Hepatocyte (in vitro differentiated cells): ENCODE data around the gene NTNG1. TPM values are rescaled to one million over a fixed set of nuclear protein-coding genes. Genes with fewer than 3 reads are reported as not detected.

ENCODE experiments used
- DNase-seq: peaks from one replicate; pipeline ENCODE4 v3.0.0-alpha.2; 2016; ENCODE audit warnings: low spot score
- H2AFZ ChIP-seq: fragments of 200-600 bp; sonication (generic); 2 replicates; pipeline ENCODE4 v1.6.0; 2016; ENCODE audit warnings: antibody characterized with exemption, mild to moderate bottlenecking
- H3K27ac ChIP-seq: fragments of 200-600 bp; sonication (generic); 2 replicates; pipeline ENCODE4 v1.5.1; 2016; ENCODE audit warnings: mild to moderate bottlenecking
- H3K27me3 ChIP-seq: fragments of 200-600 bp; sonication (generic); 2 replicates; pipeline ENCODE4 v1.6.1; 2016
- H3K36me3 ChIP-seq: fragments of 200-600 bp; sonication (generic); replicated peaks from 2 replicates; pipeline ENCODE4 v1.5.1; 2016; ENCODE audit warnings: low read depth; ENCODE audit not compliant: insufficient read depth
- H3K4me1 ChIP-seq: fragments of 200-600 bp; sonication (generic); 2 replicates; pipeline ENCODE4 v1.5.1; 2016; ENCODE audit warnings: mild to moderate bottlenecking, moderate library complexity; ENCODE audit not compliant: insufficient read depth
- H3K4me2 ChIP-seq: fragments of 200-600 bp; sonication (generic); 2 replicates; pipeline ENCODE4 v1.6.0; 2016
- H3K4me3 ChIP-seq: fragments of 200-600 bp; sonication (generic); 2 replicates; pipeline ENCODE4 v1.5.1; 2016; ENCODE audit warnings: mild to moderate bottlenecking
- H3K79me2 ChIP-seq: fragments of 200-600 bp; sonication (generic); 2 replicates; pipeline ENCODE4 v1.6.0; 2017; ENCODE audit warnings: mild to moderate bottlenecking
- H3K9me2 ChIP-seq: fragments of 200-600 bp; sonication (generic); replicated peaks from 2 replicates; pipeline ENCODE4 v1.6.0; 2017; ENCODE audit warnings: mild to moderate bottlenecking; ENCODE audit not compliant: insufficient read depth
- H3K9me3 ChIP-seq: fragments of 200-600 bp; sonication (generic); 2 replicates; pipeline ENCODE4 v1.5.1; 2016; ENCODE audit warnings: low read depth, mild to moderate bottlenecking
- H4K20me1 ChIP-seq: fragments of 200-600 bp; sonication (generic); 2 replicates; pipeline ENCODE4 v1.6.0; 2016; ENCODE audit warnings: mild to moderate bottlenecking; ENCODE audit not compliant: insufficient read depth, poor library complexity, severe bottlenecking
- EZH2 ChIP-seq: fragments of 200-600 bp; sonication (generic); IDR thresholded peaks from 2 replicates; pipeline ENCODE4 v1.6.1; 2016; ENCODE audit warnings: antibody characterized with exemption, mild to moderate bottlenecking, borderline replicate concordance
- EZH2phosphoT487 ChIP-seq: fragments of 200-600 bp; sonication (generic); IDR thresholded peaks from one replicate; pipeline ENCODE4 v1.6.1; 2018; ENCODE audit warnings: antibody characterized with exemption, mild to moderate bottlenecking, low read depth, moderate library complexity; ENCODE audit not compliant: unreplicated experiment, severe bottlenecking
- WGBS: methylation state at CpG from one replicate; pipeline ENCODE4 v1.1.6; 2016; ENCODE audit warnings: low lambda C conversion rate; ENCODE audit errors: missing lambda C conversion rate; 5-methylcytosine and 5-hydroxymethylcytosine counted together
- polyA plus RNA-seq: library from polyadenylated mRNA; unstranded; fragments of >200 nt; fragmentation: Nextera tagmentation; extraction: Ambion mirVana; gene quantifications from 2 replicates; pipeline ENCODE4 v1.2.1, GENCODE V29; 2016
- total RNA-seq: library from RNA; depleted of rRNA; stranded (reverse); fragments of >200 nt; gene quantifications from 2 replicates; pipeline ENCODE4 v1.2.3, GENCODE V29; 2014
- TF ChIP-seq, protein P1 (sequence below): fragments of 200-600 bp; sonication (generic); IDR thresholded peaks from 2 replicates; pipeline ENCODE4 v1.5.1; 2016; ENCODE audit warnings: antibody characterized with exemption, mild to moderate bottlenecking; ENCODE audit not compliant: poor library complexity

The NTNG1 gene
- total and polyA plus RNA-seq, 2 experiments from 2014 or later = 1.4 to 3.9 TPM

DNA sequence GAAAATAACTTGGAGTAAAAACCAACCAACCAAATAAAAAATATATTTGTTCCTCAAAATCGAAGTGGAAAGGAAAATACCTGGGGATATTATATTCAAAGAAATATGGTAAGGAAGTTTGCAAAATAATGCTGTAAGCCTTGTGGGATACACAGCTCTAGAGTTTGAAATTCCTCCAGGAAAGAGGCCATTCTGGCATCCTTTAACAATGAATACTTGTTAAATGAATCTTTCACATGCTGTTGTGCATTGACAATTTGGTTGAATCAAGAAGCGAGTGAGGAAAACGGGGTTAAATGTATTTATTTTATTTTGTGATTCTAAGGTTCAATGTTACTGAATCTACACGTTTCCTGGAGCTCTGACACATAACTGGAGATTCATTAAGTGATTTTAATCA is 30.5 kb upstream of the NTNG1 start:
- H3K27ac ChIP-seq = no peak overlapping the region
- no peaks in the 10 kb centered on the region for H3K79me2 ChIP-seq
- no peak for DNase-seq
- H3K4me1 ChIP-seq = no peaks in the 10 kb centered on the region
- no peaks in the 10 kb centered on the region for H3K9me2 ChIP-seq
- no peaks in the 10 kb centered on the region for H3K27me3 ChIP-seq
- 76% methylated on average over 4 of the region's 4 CpGs for WGBS
- no peaks in the 10 kb centered on the region for H3K9me3 ChIP-seq
- no peak overlapping the region for H2AFZ ChIP-seq
- H3K4me3 ChIP-seq = no peak overlapping the region
- no peak for TF ChIP-seq EZH2
- TF ChIP-seq EZH2phosphoT487 = no peak
- TF ChIP-seq, protein P1, sequence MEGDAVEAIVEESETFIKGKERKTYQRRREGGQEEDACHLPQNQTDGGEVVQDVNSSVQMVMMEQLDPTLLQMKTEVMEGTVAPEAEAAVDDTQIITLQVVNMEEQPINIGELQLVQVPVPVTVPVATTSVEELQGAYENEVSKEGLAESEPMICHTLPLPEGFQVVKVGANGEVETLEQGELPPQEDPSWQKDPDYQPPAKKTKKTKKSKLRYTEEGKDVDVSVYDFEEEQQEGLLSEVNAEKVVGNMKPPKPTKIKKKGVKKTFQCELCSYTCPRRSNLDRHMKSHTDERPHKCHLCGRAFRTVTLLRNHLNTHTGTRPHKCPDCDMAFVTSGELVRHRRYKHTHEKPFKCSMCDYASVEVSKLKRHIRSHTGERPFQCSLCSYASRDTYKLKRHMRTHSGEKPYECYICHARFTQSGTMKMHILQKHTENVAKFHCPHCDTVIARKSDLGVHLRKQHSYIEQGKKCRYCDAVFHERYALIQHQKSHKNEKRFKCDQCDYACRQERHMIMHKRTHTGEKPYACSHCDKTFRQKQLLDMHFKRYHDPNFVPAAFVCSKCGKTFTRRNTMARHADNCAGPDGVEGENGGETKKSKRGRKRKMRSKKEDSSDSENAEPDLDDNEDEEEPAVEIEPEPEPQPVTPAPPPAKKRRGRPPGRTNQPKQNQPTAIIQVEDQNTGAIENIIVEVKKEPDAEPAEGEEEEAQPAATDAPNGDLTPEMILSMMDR = no peak
- H4K20me1 ChIP-seq = no peaks in the 10 kb centered on the region
- no peaks in the 10 kb centered on the region for H3K36me3 ChIP-seq
- H3K4me2 ChIP-seq = no peak overlapping the region

DNA sequence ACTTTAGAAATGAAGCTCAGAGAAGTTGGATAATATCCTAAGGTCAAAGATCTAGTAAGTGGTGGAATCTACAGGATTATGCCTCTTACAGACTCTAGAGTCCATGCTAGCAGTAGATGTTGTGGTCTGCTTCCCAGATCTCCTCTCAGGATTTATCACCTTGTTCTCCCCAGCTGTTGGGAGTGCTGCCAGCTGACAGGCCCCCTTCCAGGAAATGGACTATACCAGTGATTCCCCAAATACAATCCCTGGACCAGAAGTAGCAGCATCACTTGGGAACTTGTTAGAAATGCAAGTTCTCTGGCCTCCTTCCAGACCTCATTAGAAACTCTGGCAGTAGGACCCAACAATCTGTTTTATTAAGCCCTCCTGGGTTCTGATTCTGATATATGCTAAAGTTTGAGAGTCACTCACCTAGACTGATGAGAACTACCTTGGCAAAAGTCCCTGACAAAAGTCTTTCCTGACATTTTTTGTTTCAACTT is 24.5 kb upstream of the NTNG1 start:
- Histone ChIP-seq H3K79me2 (no peaks in the 10 kb centered on the region), H3K4me3 (no peak overlapping the region), H4K20me1 (no peaks in the 10 kb centered on the region), H3K36me3 (no peaks in the 10 kb centered on the region), H3K4me2 (no peak overlapping the region), H3K9me2 (no peaks in the 10 kb centered on the region), H3K27ac (no peak overlapping the region), H3K4me1 (no peaks in the 10 kb centered on the region), H3K9me3 (no peaks in the 10 kb centered on the region), H3K27me3 (no peaks in the 10 kb centered on the region), H2AFZ (no peak overlapping the region)
- DNase-seq = no peak
- TF ChIP-seq, protein P1 = no peak
- TF ChIP-seq EZH2phosphoT487 (no peak), EZH2 (no peak)

DNA sequence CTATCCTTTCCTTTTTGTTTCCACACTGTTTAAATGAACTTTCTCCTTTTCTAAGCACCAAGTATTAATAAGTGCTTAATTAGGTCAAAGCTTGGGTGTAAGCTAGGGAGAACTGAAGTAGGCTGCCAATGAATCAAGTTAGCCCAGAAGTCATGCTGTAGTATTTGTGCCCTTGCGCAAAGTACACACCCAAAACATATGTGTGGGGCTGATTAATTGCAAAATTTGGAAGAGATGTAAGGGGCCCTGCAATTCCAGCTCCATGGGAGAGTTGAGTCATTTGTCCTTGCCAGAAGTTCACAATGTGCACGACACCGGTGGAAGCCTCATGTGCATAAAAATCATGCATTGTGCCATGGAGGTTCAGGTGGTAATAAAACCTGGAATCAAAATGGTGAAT is 18.6 kb upstream of the NTNG1 start:
- H3K36me3 ChIP-seq = no peaks in the 10 kb centered on the region
- no peak overlapping the region for H3K4me3 ChIP-seq
- no peak for DNase-seq
- no peaks in the 10 kb centered on the region for H3K27me3 ChIP-seq
- H2AFZ ChIP-seq = no peak overlapping the region
- no peaks in the 10 kb centered on the region for H3K79me2 ChIP-seq
- no peak overlapping the region for H3K4me2 ChIP-seq
- no peaks in the 10 kb centered on the region for H3K9me3 ChIP-seq
- no peaks in the 10 kb centered on the region for H4K20me1 ChIP-seq
- WGBS = 89% methylated on average over 3 of the region's 3 CpGs
- H3K27ac ChIP-seq = no peak overlapping the region
- TF ChIP-seq, protein P1 = no peak
- TF ChIP-seq EZH2phosphoT487 (no peak), EZH2 (no peak)
- no peaks in the 10 kb centered on the region for H3K9me2 ChIP-seq
- H3K4me1 ChIP-seq = no peaks in the 10 kb centered on the region

DNA sequence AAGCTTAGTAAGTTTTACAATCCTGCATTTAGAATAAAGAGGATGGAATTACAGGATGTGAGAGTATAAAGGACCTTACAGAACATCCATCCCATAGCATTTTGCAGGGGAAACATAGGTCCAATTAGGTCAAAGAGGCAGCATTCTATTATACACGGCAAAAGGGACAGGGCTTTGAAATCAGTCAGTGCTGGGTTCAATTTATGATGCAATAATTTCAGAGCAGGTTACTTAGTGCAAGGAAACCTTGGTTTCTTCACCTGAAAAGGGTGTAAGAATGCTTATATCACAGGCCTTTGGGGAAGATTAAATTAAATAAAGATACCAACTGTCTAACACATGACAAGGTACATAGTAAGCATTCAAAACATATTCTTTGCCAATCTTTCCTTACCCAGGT is 17.1 kb upstream of the NTNG1 start:
- WGBS = 58% methylated on average over 1 of the region's 1 CpG
- TF ChIP-seq EZH2 (no peak), EZH2phosphoT487 (no peak)
- TF ChIP-seq, protein P1 = no peak
- H2AFZ ChIP-seq = no peak overlapping the region
- no peak overlapping the region for H3K4me2 ChIP-seq
- no peaks in the 10 kb centered on the region for H3K79me2 ChIP-seq
- H3K36me3 ChIP-seq = no peaks in the 10 kb centered on the region
- H4K20me1 ChIP-seq = no peaks in the 10 kb centered on the region
- H3K9me2 ChIP-seq = no peaks in the 10 kb centered on the region
- H3K27me3 ChIP-seq = no peaks in the 10 kb centered on the region
- H3K4me3 ChIP-seq = no peak overlapping the region
- H3K9me3 ChIP-seq = no peaks in the 10 kb centered on the region
- no peak overlapping the region for H3K27ac ChIP-seq
- no peak for DNase-seq
- H3K4me1 ChIP-seq = no peaks in the 10 kb centered on the region
